DMS114 treated with DMSO at 0.1 percent for 48 hours (cell line): ENCODE measurements around the gene WDR6.

ENCODE experiments used
- DNase-seq: peaks from one replicate; lab custom pipeline; 2025; ENCODE audit not compliant: unreplicated experiment; lab: John Stamatoyannopoulos, UW

WDR6 gene, protein sequence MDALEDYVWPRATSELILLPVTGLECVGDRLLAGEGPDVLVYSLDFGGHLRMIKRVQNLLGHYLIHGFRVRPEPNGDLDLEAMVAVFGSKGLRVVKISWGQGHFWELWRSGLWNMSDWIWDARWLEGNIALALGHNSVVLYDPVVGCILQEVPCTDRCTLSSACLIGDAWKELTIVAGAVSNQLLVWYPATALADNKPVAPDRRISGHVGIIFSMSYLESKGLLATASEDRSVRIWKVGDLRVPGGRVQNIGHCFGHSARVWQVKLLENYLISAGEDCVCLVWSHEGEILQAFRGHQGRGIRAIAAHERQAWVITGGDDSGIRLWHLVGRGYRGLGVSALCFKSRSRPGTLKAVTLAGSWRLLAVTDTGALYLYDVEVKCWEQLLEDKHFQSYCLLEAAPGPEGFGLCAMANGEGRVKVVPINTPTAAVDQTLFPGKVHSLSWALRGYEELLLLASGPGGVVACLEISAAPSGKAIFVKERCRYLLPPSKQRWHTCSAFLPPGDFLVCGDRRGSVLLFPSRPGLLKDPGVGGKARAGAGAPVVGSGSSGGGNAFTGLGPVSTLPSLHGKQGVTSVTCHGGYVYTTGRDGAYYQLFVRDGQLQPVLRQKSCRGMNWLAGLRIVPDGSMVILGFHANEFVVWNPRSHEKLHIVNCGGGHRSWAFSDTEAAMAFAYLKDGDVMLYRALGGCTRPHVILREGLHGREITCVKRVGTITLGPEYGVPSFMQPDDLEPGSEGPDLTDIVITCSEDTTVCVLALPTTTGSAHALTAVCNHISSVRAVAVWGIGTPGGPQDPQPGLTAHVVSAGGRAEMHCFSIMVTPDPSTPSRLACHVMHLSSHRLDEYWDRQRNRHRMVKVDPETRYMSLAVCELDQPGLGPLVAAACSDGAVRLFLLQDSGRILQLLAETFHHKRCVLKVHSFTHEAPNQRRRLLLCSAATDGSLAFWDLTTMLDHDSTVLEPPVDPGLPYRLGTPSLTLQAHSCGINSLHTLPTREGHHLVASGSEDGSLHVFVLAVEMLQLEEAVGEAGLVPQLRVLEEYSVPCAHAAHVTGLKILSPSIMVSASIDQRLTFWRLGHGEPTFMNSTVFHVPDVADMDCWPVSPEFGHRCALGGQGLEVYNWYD

GRCh38 chr3:49007068-49007770 lies at the start of gene WDR6:
Gene WDR6, plus strand, starts transcription at chr3:49007391. Its CDS starts 41 bp downstream, at chr3:49007432.
- peak; percentile 92 for DNase-seq

DNA sequence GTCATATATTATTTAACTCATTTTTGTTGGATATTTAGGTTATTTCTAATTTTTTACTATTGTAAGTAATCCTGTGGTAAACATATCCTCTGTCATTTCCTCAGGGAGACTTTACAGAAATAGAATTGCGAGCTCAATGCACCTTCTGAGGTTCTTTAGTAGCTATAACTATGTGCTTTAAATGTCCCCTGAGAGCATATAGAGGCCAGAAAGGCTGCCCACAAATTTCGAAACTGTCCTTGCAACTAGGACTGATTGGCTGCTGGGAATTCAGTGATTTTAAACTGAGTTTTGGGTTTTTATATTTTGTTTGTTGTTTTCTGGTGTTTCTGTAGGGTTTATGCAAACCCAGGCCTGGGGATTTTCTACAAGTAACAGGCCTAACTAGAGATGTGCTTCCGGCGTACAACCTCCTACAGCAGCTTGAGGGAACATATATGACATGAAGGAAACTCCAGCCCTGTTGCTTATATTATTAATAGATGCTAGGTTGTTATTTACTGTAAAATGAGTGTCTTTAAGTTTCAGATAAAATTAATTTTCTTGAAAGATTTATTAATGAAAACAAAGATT lies 46.3 kb upstream of the WDR6 start:
- no peak for DNase-seq

DNA sequence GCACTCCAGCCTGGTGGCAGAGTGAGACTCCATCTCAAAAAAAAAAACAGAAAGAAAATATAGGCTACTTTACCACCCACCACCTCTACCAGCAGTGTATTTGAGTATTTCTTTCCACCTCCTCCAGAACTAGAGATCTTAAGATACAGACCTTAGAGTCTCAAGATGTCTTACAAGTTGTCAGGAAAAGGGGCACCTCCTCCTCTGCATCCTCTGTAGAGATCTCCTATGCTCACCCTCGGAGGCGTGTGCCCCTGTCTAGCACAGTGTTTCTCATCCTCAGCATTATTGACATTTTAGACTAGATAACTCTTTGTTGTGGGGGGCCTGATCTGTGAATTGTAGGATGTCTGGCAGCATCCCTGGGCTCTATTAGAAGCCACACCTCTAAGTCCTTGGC lies 44.9 kb upstream of the WDR6 start:
- no peak for DNase-seq

DNA sequence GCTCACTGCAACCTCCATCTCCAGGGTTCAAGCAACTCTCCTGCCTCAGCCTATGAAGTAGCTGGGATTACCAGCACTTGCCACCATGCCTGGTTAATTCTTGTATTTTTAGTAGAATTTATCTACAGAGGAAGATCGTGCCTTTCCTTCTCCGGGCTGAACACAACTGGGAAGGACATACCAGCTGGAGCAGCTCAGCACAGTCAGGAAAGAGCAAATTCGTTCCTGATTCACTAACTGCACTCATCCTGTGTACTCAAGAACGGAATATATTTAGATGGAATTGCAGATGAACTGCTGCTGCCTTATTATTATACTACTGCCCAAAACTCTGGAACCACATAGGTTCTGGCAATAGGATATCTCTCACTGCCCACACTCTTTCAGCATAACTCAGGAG lies 44.3 kb upstream of the WDR6 start:
- no peak for DNase-seq

DNA sequence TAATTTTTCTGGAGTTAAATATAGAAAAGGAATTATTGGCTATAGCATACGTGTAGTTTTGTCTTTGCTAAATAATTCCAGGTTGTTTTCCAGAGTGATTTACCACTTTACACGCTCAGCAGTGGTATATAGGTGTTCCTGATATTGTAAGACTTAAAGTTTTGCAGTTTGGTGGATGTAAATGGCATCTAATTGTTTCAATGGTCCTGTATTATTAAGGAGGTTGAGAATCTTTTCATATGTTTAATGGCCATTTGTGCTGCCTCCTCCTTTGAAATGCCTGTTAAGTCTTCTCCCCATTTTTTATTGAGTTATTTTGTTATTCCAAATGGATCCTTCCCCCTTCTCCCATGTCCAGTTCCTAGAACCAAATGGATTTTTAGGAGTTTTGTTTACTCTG lies 43.6 kb upstream of the WDR6 start:
- DNase-seq, result no peak

DNA sequence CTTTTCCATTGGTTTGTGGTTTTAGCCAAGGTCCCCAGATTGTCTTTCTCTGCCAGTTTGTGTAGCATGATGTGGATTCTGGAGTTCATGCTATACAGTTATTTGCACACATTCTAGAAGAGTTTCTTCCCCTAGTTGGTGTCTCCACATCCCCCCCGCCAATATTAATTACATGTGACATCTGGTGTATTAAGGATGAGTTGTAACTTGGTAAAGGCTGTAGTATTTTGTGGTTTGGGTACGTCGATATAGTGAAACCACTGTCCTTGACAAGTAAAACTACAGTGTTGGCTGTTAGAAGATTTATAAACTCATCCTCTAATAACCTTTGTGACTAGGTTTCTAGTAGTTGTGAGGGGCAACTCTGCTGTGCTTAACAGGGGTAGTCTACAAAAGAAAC lies 40.8 kb upstream of the WDR6 start:
- DNase-seq, result no peak

DNA sequence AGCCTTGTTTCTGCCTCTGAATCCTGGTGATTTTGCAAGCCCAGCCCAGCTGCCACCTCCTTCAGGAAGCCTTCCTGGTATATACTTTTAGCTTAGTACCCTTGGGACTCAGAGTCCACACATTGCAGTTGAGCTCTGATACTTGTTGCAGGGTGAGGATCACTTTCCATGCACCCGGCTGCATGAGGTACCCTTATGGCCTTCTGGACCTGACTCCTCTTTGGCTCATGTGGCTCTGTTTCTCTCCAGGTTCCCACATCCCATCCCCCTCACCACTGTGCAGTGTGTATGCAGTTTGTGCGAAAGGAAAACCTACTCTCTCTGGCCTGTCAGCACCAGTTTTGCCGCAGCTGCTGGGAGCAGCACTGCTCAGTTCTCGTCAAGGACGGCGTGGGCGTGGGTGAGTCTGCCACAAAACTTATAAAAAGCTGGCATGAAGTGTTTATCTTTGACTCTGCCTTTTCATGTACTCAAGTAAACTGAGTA lies 40.3 kb upstream of the WDR6 start:
- DNase-seq, result no peak

- DNase-seq, result no peak
Observed at GRCh38 chr3:48970586-48970985, 36.6 kb upstream of the WDR6 start.

GRCh38 chr3:48974076-48974864 lies 32.9 kb upstream of the WDR6 start:
- DNase-seq, result no peak

DNA sequence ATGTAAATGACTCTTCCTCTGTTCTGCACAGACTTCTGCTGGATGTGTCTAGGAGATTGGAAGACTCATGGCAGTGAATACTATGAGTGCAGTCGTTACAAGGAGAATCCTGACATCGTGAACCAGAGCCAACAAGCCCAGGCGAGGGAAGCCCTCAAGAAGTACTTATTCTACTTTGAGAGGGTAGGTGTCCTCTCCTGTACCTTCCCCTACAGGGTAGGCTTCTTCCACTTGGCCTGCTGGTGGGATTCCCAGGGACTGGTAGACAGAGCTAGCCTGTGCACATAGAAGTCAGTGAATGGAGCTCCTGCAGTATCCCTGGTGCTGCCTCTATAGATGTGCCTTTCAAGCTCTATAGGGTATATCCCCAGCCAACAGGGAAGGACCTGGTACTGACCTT lies 27.7 kb upstream of the WDR6 start:
- no peak for DNase-seq

DNA sequence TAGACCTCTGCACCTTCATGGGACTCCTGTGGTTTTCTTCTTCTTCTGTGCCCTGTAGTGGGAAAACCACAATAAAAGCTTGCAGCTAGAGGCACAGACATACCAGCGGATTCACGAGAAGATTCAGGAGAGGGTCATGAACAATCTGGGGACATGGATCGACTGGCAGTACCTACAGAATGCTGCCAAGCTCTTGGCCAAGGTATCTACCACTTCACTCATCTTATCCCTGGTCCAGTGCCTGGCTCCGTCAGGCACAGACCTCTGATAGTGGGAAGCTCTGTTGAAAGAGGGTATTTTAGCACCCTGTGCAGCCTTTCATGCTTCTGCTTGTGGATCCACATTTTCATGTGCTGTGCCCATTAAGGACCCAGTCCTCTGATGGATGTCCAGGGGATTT lies 26.9 kb upstream of the WDR6 start:
- no peak for DNase-seq

DNA sequence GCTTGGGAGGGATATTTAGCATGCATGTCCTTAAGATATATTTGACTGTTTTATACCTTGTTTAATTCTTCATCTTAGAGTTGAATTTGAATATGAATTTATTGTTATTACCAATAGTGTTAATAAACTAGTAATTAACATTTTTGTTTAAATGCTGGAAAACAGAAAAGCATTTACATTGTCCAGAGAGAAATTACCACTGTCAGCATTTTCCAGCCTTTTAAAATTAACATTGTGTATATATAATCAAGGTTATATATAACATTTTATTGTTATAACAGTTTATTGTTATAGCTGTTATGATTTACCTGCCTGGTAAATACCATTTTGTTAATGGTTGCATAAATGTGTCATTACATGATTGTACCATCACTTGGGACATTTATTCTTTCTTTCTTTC lies 25.2 kb upstream of the WDR6 start:
- DNase-seq, result no peak

DNA sequence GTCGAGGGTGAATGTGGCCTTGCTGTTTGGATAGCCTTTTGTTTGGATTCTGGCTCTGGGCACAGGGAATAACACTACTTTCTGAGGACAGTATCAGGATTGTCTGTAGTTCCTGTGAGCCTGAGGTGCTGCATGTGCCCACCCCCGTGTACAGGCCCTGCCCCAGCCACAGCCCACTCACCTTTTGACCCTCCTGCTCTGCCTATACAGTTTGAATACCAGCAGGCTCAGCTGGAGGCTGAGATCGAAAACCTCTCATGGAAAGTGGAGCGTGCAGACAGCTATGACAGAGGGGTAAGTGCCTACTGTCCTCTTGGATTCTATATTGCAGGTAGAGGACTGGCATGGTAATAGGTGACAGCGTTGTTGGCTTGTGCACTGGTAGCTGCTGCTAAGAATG lies 24.5 kb upstream of the WDR6 start:
- DNase-seq, result no peak

DNA sequence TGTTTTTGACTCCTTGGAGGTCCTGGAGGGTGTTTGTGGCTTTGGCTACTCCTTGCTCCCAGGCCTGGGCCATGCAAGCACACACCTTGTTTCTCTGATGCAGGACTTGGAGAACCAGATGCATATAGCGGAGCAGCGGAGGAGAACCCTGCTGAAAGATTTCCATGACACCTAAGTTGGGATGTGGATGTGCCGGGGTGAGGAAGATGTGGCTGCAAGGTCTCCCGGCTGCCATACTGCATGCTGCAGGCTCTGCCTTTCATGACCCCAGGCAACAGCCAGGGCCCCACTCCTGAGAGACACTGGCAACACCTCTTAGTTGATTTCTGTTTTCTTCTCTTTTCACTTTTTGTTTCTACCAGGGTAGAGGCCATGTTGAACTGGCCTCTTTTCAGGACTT lies 24.1 kb upstream of the WDR6 start:
- DNase-seq, result no peak

DNA sequence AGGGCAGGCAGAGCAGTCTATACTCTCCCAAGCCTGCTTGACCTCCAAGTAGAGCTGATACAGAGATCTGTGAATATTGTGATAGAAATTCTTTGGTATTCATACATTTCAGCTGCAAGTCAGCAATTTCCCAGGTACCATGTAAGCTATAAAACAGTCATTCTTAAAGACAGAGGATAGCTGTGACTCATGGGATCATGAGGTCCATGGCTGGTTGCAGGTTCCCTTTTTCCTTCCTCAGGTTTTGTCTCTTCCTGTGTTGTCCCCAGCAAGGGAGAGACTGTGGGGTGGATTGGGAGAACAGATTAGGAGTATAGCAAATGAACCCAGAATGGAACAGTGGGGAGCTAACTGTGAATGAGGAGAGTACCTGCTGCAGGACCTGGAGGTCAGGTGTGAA lies 22.5 kb upstream of the WDR6 start:
- DNase-seq, result no peak

DNA sequence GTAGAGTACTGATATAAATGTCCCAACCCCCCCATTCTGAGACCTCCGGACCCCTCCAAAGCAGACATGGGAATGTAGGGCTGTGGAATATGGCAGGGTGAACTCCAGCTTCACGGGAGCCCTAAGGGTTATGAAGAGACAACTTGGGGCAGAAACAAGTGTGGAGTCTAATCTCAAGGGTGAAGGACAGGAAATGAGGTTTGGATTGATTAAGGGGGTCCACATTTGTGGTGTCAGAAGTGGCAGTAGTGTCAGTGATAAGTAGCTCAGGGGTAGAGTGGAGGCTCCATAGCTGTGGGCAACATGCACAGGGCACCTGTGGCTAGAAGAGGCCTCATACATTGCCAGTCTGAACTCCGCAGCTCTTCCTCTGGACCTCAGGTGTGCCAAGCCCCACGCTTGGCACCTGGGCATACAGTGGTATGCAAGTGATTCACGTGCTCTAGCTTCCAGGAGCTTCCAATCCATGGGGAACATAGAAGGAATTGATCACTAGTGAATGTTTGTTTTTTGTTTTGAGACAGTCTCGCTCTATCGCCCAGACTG lies 21.3 kb upstream of the WDR6 start:
- no peak for DNase-seq

DNA sequence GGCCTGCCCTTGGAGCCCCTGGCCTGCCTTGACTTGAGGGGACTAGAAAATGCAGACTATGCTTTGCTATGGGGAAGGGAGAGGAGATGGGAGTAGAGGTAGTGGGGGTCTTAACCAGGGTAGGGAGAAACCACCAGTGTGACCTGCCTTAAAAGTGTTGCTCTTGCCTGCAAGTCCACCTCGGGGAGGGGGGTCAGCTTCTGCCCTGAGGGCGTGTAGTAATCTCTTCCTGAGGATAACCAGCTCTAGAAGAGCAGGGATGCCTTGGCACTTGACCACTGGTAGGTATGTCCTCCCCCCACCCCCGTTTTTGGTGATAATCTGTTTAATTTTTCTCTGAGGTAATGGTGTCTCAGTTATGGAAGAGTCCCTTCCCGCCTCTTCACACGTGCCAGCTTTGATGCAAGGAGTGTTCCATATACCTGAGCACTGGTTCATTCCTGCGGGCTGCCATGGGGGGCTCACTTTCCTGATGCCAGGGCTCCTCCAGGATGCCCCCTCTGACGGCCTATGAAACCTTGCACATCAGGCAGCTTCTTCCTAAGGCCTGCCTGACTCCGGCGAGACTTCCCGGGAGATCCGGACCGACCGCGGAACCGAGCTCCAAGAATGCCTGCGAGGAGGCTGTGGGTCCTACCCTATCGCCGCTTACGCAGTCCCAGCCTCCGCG lies 17.9 kb upstream of the WDR6 start:
- no peak for DNase-seq

- peak; percentile 50 for DNase-seq
Observed at GRCh38 chr3:48989796-48990635, 17.2 kb upstream of the WDR6 start, which contains the start of gene P4HTM. Gene P4HTM, plus strand, starts transcription at chr3:48990241. Its CDS starts 16 bp downstream, at chr3:48990257.
